Measurements from ENCODE around the gene ITGB5.

The ITGB5 gene

DNA sequence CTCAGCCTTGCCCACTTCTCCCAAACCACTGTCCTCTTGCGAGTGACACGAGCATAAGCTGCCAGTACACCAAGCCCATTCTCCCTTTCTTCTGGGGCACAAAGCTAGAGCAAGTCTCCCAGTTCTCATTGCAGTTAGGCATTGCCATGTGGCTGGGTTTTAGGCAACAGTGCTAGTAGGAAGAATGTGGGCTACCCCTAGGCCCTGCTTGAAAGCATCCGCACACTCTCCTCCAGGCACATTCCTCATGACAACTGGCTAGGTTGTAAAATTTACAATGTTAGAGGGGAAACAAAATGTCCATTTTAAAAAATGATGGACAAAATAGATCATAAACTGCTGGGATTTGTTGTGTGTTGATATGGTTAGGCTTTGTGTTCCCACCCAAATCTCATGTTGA lies 19.7 kb downstream of the ITGB5 start:
- no peak for DNase-seq (ENCODE audit: low spot score)

DNA sequence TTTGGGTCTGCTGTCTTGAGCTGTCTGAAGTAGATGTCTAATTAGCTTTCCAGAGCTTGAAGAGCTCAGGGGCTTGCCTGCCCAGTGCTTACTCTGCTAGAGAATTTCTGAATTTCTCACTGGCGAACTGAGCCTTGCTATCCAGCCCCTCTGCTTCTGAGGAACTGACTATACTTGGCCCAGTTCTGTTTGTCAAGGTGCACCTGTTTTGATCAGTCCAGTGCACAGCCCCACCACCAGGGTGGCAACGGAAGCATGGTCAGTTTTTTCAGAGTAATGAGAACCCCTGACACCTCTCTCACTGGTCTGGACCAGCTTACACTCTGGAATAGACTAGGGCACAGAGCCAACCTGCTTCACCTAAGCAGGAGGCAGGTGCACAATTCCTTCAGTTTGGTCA lies 25.2 kb downstream of the ITGB5 start:
- DNase-seq (ENCODE audit: low spot score) = no peak

DNA sequence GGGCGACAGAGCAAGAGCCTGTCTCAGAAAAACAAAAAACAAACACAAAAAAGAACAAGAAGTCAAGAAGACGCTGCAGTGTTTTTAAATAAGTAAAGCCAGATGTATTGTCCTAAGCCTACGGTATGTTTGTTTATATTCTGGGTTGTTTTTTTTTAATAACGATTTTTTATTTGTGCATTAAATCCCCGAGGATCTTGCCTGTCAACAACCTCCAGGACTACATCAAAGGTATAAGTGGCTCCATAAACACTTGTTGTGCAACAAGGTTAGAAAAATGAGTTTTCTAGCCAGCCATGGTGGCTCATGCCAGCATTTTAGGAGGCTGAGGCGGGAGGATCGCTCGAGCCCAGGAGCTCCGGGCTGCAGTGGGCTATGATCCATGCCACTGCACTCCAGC lies 26.1 kb downstream of the ITGB5 start:
- no peak for DNase-seq (ENCODE audit: low spot score)

DNA sequence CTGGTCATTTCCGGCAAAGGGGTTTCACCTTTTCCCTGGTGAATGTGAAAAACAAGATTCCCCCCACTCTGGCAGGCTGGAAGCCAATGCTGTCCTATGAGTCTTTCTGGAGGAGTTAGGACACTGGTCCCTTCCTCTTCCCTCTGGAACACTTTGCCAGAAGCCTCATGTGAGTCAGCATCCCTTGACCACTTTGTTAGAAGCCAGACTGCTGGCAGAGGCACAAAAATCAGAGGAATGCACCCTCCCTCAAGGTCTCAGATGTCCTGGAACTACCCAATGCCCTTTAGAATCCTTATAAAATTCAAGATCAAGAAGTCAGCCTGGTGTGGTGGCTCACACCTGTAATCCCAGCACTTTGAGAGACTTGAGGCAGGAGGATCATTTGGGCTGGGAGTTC lies 26.6 kb downstream of the ITGB5 start:
- peak; percentile 60 for DNase-seq (ENCODE audit: low spot score)

GRCh38 chr3:124859025-124859424 lies 28.1 kb downstream of the ITGB5 start:
- DNase-seq (ENCODE audit: low spot score) = no peak

GRCh38 chr3:124858275-124858674 lies 28.9 kb downstream of the ITGB5 start:
- DNase-seq (ENCODE audit: low spot score) = no peak

GRCh38 chr3:124856677-124857076 lies 30.5 kb downstream of the ITGB5 start:
- no peak for DNase-seq (ENCODE audit: low spot score)

GRCh38 chr3:124854009-124854408 lies 33.2 kb downstream of the ITGB5 start:
- DNase-seq (ENCODE audit: low spot score) = no peak

DNA sequence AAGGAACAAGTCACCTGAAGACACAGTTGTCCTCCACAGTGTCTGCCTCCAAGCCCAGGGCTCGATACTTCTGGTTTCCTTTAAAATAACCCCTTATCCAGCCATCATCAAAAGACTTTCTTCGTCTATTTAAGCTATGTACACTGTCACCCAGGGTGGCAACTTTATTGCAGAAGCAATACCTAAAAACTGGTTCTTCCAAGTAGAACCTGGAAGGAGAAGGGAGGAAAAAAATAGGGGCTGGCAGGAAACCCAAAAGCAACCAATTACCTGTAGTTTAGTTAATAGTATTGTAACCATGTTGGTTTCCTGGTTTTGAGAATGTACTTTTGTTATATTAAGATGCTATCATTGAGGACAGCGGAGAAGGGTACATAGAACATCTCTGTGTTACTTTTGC lies 33.7 kb downstream of the ITGB5 start:
- no peak for DNase-seq (ENCODE audit: low spot score)

DNA sequence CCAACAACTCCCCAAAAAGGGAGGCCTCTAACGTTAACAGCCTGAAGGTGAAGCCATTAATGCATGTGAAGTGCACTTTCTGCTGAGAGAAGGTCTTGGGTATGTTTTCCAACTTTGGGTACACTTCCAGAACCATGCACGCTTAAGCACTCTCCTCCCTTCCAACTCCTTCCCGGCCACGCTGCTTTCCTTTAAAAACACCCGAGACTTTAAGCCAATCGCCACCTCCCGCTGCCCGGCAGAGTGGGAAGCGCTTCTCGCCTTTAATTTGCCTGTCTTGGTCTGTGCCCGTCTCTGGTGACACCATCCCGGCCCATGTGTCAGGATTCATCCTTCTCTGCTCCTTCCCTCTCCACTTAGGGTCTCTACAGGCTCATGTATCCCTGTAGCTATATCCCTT lies 35.3 kb downstream of the ITGB5 start:
- no peak for DNase-seq (ENCODE audit: low spot score)

DNA sequence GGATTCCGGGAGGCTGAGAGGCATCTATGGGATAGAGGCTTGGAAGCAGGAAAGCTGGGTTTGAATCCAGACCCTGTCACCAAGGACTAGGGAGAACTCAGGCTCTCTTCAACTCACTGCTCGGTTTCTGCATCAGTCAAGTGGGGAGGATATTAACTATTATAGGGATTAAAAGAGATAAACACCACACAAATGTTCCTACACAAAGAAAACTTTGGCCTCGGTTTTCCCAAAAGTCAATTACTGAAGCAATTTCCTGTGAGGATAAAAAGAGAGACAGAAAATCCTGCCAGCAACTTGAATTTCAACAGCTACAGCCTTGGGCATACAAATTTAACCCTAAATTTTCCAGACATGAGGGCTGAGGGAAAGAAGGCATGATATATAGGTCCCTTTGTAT lies 36.0 kb downstream of the ITGB5 start:
- no peak for DNase-seq (ENCODE audit: low spot score)

- DNase-seq (ENCODE audit: low spot score) = no peak
Observed at GRCh38 chr3:124850633-124851032, 36.5 kb downstream of the ITGB5 start.

DNA sequence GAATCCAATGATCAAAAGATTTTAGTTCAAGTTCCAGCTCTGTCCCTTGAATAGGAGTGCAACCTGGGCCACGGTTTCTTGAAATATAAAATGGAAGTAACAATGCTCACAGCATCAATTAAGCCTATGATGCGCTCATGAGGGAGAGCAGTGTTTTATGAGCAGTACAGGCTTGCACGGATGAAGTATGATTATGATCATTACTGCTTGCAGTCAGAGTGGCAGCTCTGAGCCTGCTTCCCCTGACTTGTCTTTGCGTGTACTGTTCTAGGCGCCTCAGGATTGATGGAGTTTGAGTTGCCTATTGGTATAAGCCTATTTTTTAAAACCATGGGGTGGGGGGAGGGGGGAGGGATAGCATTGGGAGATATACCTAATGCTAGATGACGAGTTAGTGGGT lies 37.0 kb downstream of the ITGB5 start:
- no peak for DNase-seq (ENCODE audit: low spot score)

DNA sequence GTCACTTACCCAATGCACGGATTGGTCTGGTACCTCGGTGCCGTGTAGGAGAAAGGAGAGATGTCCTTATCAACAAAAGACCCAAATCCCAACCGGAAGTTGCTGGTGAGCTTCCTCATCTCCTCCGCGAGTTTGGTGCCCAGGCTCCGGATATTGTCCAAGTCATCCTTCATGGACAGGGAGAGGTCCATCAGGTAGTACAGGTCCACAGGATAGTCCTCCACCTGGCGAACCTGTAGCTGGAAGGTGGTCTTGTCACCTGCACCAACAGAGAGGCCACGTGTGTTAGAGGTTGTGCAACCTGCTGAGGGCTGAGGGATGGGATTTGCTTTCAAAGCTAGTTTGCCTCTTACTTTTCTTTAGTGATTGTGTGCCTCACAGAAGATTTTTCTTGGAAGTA lies 38.9 kb downstream of the ITGB5 start:
- no peak for DNase-seq (ENCODE audit: low spot score)

GRCh38 chr3:124847863-124848262 lies 39.3 kb downstream of the ITGB5 start:
- DNase-seq (ENCODE audit: low spot score) = no peak

DNA sequence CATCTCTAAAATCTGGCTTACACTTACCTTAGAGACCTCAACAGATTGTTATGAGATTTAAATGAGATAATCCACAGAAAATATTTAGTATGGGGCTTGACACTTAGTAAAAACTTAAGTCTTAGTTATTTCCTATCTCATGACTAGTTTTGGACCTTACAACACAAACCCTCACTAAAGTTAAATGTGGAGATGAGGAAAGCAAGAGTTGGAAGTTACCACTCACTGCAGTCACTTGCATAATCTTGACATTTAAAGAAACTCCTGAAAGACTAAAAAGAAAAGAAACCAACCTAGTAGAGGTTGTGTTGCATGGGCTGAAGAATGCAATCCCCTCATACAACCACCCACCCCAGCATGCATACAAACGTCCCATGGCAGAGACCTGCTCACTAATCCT lies 40.1 kb downstream of the ITGB5 start:
- no peak for DNase-seq (ENCODE audit: low spot score)

DNA sequence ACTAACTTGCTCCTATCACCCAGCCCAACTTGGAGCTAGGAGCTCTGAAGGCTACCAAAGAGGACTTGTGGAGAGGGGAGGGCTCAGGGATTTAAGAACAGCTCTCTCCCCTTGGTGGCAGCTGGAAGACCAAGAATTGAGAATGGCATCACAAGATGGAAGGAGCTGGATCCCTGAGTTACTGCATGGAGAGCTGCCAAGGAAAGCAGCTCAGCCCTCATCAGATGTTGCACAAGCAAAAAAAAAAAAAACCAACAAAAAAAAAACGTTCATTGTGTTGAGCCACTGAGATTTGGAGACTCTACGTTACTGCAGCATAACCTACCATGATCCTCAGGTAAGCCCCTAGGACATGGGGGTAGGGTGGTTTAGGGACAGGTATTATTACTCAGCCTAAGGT lies 41.0 kb downstream of the ITGB5 start:
- DNase-seq (ENCODE audit: low spot score) = no peak

DNA sequence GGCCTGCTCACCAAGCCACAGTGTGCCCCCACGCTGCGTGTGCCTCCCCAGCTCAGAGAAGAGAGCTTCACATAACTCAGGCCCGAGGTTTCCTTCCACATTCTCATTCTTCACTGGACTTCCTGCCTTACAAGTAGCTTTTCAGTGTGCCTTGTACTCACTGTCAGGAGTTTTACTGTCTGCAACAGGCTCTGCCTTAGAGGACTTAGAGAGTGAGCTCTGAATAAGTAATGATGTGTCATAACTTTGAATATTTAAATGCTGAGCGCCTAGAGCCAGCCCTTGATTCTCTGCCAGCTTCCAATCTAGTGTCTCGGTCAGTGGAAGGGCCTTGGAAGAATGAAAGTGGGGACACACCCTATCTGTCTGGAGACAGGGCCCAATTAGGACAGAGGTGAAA lies 41.8 kb downstream of the ITGB5 start:
- DNase-seq (ENCODE audit: low spot score) = no peak

- DNase-seq (ENCODE audit: low spot score) = no peak
Observed at GRCh38 chr3:124843506-124844177, 43.5 kb downstream of the ITGB5 start.

GRCh38 chr3:124843047-124843446 lies 44.1 kb downstream of the ITGB5 start:
- DNase-seq (ENCODE audit: low spot score) = no peak

DNA sequence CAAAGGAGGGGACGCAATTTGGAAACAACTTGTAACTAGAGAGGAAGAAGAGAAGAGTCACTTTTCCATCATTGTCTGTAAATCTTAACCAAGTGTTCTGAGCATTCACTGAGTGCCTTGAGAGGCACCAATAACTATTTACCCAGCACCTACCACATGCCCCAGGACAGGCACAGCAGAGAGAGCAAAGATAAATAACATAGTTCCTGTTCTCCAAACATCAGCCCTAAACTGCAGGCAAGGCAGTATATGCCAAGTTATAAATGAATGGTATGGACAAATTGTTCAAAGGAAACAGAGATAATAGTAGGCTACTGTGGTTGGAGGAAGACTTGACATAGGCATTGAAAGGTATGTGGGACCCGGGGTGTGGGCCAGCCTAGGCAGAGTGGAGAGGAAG lies 45.6 kb downstream of the ITGB5 start:
- no peak for DNase-seq (ENCODE audit: low spot score)

GRCh38 chr3:124840331-124840730 lies 46.8 kb downstream of the ITGB5 start:
- no peak for DNase-seq (ENCODE audit: low spot score)

GRCh38 chr3:124839896-124840295 lies 47.3 kb downstream of the ITGB5 start:
- DNase-seq (ENCODE audit: low spot score) = no peak

- DNase-seq (ENCODE audit: low spot score) = no peak
Observed at GRCh38 chr3:124838963-124839362, 48.2 kb downstream of the ITGB5 start.

DNA sequence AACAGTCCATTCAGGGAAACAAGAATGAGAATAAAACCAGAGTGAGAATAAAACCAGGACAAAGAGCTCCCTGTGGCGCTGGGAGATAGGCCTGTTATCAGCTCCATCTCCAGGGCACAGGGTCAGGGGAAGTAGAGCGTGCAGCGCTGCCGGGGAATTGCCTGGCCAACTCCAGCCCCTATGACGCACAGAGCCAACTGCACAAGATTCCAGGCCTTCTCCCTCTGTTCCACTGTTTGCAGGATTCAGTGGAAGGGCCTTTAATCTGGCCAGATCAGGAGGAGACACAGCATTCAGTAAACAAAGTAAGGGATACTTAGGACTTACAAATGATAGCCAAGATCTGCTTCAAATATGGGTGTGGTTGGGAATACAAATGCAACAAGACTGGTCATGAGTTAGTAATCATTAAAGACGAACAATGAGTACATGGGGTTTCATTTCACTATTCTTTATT lies 49.4 kb downstream of the ITGB5 start:
- DNase-seq (ENCODE audit: low spot score) = peak; percentile 30
